NCI-H82 treated with DMSO at 0.1 percent for 48 hours (cell line): ENCODE measurements around the gene GPX3.

ENCODE experiments used
- DNase-seq: peaks from one replicate; lab custom pipeline; 2025; ENCODE audit not compliant: unreplicated experiment; lab: John Stamatoyannopoulos, UW

GPX3 gene

DNA sequence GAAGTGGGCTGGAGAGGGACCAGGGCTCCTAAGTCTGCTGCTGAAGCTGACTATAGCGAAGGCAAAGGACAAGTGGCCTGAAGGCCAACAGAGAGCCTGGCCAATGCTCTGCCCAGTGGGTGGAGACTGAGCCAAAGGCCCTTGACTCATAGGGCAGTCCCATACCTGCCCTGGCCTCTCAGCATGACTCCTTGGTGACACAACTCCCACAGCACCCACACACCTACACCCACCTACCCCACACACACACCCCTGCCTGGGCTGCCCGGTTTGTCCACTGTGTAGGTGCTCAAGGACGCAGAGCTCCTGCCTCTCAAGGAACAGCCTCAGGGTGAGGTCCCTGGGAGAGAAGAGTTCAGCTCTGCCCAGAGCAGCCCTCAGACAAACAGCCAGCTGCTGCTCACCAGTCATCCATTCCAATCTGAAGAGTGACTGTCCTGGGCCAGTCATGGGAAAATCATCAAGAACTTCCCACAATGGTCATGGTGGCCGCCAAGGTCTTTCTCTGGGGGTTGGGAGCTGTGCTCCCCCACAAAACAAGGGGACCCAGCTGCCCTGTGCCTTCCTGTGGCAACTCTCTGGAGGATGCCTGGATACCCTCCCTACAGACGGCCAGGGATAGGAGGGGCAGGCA, 55.4 kb downstream of the GPX3 start:
- DNase-seq: no peak

DNA sequence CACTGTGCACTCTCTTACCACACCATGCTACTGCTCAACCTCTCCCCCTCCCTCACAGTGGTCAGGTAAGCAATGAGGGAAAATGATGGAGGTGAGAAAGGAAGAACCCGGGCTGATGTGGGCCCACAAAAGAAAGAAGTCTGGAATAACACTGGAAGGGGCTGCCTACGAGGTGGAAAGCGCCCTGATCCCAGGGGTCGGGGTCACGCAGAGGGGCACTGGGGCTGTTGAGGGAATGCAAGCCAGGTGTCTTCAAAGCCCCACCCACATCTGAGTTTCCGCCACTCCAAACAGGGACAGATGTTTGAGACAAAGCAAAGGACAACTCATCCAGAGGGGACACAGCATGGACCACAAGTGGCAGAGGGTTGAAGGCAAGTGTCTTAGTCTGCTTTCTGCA, 56.2 kb downstream of the GPX3 start:
- no peak for DNase-seq

DNA sequence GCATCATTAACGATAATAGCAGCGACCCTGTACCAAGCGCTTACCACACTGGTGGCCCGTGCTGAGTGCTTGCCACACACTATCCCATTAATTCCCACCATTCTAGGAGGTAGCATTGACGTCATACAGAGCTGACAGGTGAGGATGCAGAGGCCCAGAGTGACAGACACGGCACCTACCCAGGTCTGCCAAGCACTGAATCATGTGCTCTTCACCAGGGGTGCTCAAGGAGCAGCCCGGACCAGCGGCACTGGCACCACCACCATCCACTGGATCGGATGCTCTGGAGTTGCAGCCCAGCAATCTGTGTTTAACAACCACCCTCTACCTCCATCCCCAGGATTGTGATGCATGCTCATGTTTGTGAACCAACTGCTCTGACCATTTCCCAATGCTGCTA, 57.0 kb downstream of the GPX3 start:
- DNase-seq: no peak

DNA sequence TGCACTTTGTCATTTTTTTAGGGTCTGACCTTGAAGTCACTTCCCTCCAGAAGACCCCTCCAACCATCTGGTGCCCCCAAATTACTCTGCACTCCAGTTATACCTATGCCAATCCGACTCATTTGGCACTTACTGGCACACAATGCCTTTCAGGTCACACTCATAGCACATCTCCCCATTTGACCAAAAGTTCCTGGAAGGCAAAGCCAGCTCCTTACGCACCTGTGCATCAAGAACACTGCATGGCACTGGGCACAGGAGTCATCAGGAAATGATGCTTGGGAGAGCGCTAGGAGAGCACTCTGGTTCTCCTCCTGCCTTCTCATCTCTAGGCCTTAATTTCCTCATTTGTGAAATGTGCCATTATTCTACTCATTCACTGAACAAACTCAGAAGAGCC, 57.6 kb downstream of the GPX3 start:
- DNase-seq: no peak
